ENCODE measurements around the gene ACOT4. TPM values are rescaled to one million over a fixed set of nuclear protein-coding genes. Genes with fewer than 3 reads are reported as not detected.
"Not testable (repeated sequence)": the region's sequence is repeated elsewhere in the genome, so short reads cannot be mapped to it uniquely, and the experiment has no call there.

Gene ACOT4
- total RNA-seq, 3 donors from 2014 or later = 1.6 to 4.6 (median 3.1) TPM

DNA sequence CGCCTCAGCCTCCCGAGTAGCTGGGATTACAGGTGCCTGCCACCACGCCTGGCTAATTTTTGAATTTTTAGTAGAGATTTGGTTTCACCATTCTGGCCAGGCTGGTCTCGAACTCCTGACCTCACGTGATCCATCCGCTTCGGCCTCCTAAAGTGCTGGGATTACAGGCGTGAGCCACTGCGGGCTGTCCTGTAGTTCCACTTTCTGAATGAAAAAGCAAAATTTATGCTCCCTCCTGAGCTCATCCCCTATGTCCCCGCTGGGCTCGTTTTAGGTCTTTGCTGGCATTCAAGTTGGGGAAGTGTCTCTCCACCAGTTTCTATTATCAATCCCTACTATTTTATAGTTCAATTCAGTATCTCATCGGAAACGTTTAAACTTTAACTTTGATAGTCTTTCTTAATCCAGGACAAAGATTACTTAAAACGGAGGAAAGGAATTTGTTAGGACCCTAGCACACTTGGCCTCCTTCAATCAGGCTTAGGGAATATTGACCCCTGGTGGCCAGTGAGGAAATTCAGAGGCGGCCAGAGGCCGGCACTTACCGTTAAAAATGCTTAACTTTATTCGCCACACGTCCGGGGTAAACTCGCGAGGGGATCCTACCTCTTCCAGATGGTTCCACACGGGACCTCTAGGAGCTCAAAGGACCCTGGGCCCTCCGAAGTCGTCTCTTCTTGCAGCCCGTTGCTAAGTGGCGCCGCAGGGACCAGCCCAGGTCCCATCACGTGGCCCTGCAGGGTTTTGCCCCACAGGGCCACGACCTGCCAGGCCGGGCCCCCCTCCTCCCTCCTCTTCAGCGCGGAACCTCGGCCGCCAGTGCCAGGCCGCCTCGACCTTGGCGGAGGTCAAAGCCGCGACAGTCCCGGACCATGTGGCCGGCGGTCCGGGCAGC, 41.7 kb downstream of the ACOT4 start:
- ATAC-seq = peak; percentile 90
- intact Hi-C loops (cut with DNase I, micrococcal nuclease) = loop anchor here (5.0 to 10.0 kb wide), 2 partner anchors 126 to 139 kb away; partner anchors contain the start of gene RIOX1 (in 1 of the 2)
- Histone ChIP-seq H3K4me1 (ENCODE audit: low read depth) (peaks cover 4% of the 10 kb centered on the region), H3K36me3 (ENCODE audit: low read depth) (no peaks in the 10 kb centered on the region), H3K9me3 (no peaks in the 10 kb centered on the region), H3K4me3 (no peak overlapping the region)
- DNase-seq = peak in 2 of 3 donors; percentile 68 to 77
- peak; percentile 79 for TF ChIP-seq CTCF (IDR thresholded peaks at IDR 0.05)

GRCh38 chr14:73634011-73634833, 42.5 kb downstream of the ACOT4 start:
- peak; percentile 82 for ATAC-seq
- intact Hi-C loops (cut with DNase I, micrococcal nuclease) = loop anchor here (5.0 to 10.0 kb wide), 2 partner anchors 127 to 139 kb away; partner anchors contain the start of gene RIOX1 (in 1 of the 2)

DNA sequence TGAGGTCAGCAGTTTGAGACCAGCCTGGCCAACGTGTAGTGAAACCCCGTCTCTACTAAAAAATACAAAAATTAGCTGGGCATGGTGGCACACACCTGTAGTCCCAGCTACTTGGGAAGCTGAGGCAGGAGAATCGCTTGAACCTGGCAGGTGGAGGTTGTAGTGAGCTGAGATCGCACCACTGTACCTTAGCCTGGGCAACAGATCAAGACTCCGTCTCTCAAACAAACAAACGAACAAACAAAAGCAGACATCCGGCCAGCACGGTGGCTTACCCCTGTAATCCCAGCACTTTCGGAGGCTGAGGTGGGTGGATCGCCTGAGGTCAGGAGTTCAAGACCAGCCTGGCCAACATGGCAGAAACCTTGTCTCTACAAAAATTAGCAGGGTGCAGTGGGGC, 44.7 kb downstream of the ACOT4 start:
- not testable (repeated sequence) for H3K4me3 ChIP-seq; H3K36me3 ChIP-seq (ENCODE audit: low read depth); H3K9me3 ChIP-seq; DNase-seq; H3K4me1 ChIP-seq (ENCODE audit: low read depth); ATAC-seq
- intact Hi-C loops (cut with DNase I, micrococcal nuclease) = loop anchor here in 1 of 2 donors (10.0 kb wide), 1 partner anchor 142 kb away; the partner anchor contains the start of gene RIOX1

More at GRCh38 chr14:73634011-73634833, 42.5 kb downstream of the ACOT4 start:
- peaks cover 4% of the 10 kb centered on the region for H3K4me1 ChIP-seq (ENCODE audit: low read depth)
- H3K9me3 ChIP-seq = no peaks in the 10 kb centered on the region
- DNase-seq = peak; percentile 42 to 63 (median 62)
- no peak overlapping the region for H3K4me3 ChIP-seq
- TF ChIP-seq CTCF (IDR thresholded peaks at IDR 0.05) = no peak
- H3K36me3 ChIP-seq (ENCODE audit: low read depth) = no peaks in the 10 kb centered on the region

DNA sequence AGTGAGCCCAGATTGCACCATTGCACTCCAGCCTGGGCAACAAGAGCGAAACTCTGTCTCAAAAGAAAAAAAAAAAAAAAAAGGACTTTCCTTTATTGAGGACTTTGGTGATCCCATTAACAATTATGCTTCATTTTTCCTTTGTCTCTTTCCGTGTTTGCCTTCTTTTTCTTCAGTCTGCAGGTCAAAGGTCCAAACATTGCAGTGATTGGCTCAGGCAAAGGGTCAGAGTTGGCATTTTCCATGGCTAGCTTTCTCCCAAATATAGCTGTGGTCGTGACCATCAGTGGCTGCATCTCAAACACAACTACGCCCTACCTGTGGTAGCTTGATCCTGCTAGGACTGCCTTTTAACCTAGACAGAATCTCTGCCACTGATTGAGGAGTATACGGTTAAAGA, 46.2 kb downstream of the ACOT4 start:
- H3K36me3 ChIP-seq (ENCODE audit: low read depth) = no peaks in the 10 kb centered on the region
- no peak for TF ChIP-seq CTCF (IDR thresholded peaks at IDR 0.05)
- ATAC-seq (no peak), DNase-seq (no peak)
- peaks cover 4% of the 10 kb centered on the region for H3K4me1 ChIP-seq (ENCODE audit: low read depth)
- intact Hi-C loops (cut with DNase I, micrococcal nuclease) = loop anchor here in 1 of 2 donors (10.0 kb wide), 1 partner anchor 143 kb away; the partner anchor contains the start of gene RIOX1
- no peaks in the 10 kb centered on the region for H3K9me3 ChIP-seq
- no peak overlapping the region for H3K4me3 ChIP-seq

- no peak for TF ChIP-seq CTCF (IDR thresholded peaks at IDR 0.05)
- intact Hi-C loops (cut with DNase I, micrococcal nuclease) = no loop called here
- Histone ChIP-seq H3K9me3 (no peaks in the 10 kb centered on the region), H3K36me3 (ENCODE audit: low read depth) (no peaks in the 10 kb centered on the region), H3K4me3 (no peak overlapping the region), H3K4me1 (ENCODE audit: low read depth) (peaks cover 7% of the 10 kb centered on the region)
- DNase-seq (no peak), ATAC-seq (no peak)
Observed at GRCh38 chr14:73640796-73641365, 49.2 kb downstream of the ACOT4 start.
